ENCODE measurements around the gene NR1H4.

DNA sequence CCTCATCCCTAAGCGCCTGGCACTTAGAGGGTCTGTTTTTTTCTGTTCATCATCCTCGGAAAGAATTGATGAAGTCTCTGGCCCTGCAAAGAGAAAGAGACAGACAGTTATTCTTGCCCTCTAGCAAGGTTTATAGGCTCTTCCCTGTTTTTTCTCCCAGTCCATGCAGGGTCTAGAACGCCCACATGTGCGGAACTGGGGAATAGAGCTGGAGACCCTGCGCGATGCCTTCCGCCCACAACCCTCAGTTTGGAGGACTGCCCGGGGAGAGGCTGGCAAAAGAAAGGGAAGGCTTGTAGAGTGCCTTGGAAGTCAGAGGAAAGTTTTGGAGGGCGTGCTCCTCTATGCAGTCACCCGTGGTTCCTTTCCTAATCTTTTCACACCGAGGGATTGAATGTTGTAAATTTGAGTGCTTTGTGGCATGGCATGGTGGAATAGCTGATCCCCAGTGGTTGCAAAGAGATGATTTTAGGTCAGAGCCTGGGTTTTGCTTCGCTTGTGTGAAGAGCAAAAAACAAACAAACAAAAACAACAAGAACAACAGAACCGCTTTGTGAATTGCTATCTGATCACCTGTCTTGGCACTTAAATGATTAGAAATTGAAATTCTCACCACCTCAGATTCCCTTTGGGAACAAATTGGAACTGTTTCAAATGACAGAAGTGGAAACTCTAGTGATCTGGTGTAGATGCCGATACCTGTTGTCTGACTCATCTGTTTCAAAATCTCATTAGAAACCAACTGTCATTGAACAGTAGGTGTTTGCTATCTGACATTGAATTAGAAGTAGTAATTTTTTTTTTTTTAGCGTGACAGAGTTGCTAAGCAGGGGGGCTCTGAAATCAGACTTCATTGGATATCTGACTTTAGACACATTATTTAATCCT is 100.8 kb downstream of the NR1H4 start:
- TF ChIP-seq, protein P1, sequence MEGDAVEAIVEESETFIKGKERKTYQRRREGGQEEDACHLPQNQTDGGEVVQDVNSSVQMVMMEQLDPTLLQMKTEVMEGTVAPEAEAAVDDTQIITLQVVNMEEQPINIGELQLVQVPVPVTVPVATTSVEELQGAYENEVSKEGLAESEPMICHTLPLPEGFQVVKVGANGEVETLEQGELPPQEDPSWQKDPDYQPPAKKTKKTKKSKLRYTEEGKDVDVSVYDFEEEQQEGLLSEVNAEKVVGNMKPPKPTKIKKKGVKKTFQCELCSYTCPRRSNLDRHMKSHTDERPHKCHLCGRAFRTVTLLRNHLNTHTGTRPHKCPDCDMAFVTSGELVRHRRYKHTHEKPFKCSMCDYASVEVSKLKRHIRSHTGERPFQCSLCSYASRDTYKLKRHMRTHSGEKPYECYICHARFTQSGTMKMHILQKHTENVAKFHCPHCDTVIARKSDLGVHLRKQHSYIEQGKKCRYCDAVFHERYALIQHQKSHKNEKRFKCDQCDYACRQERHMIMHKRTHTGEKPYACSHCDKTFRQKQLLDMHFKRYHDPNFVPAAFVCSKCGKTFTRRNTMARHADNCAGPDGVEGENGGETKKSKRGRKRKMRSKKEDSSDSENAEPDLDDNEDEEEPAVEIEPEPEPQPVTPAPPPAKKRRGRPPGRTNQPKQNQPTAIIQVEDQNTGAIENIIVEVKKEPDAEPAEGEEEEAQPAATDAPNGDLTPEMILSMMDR (IDR thresholded peaks at IDR 0.05; ENCODE audit: control extremely low read depth in 1 of 3, insufficient read depth in 1 of 3, low read depth in 1 of 3, low read length in 3 of 3): no peak
- TF ChIP-seq, protein P2, sequence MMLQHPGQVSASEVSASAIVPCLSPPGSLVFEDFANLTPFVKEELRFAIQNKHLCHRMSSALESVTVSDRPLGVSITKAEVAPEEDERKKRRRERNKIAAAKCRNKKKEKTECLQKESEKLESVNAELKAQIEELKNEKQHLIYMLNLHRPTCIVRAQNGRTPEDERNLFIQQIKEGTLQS (IDR thresholded peaks at IDR 0.05; ENCODE audit: insufficient read depth, low read depth, low read length): no peak
- no peak for TF ChIP-seq JUND (IDR thresholded peaks at IDR 0.05; ENCODE audit: low read length)
- no peak for TF ChIP-seq PHF8 (conservative IDR thresholded peaks at IDR 0.05; ENCODE audit: low read depth, low read length)
- TF ChIP-seq BRCA1 (IDR thresholded peaks at IDR 0.05; ENCODE audit: low read depth, low read length): no peak
- TF ChIP-seq RFX5 (IDR thresholded peaks at IDR 0.05; ENCODE audit: borderline replicate concordance, low read depth, low read length): no peak

All from H1 (cell line).